ENCODE measurements around the gene CLPX.

The CLPX gene

GRCh38 chr15:65206750-65207149 lies 21.6 kb upstream of the CLPX start:
- TF ChIP-seq CTCF (conservative IDR thresholded peaks at IDR 0.05; ENCODE audit: low read length) = no peak
- no peak overlapping the region for H3K4me3 ChIP-seq (ENCODE audit: low read length)
- no peak for DNase-seq (ENCODE audit: low read depth)

- no peak overlapping the region for H3K4me3 ChIP-seq (ENCODE audit: low read length)
- DNase-seq (ENCODE audit: low read depth) = no peak
- no peak for TF ChIP-seq CTCF (conservative IDR thresholded peaks at IDR 0.05; ENCODE audit: low read length)
These were observed 20.0 kb upstream of the CLPX start for GRCh38 chr15:65204931-65205660.

GRCh38 chr15:65204236-65204930 lies 19.2 kb upstream of the CLPX start:
- no peak overlapping the region for H3K4me3 ChIP-seq (ENCODE audit: low read length)
- no peak for DNase-seq (ENCODE audit: low read depth)
- no peak for TF ChIP-seq CTCF (conservative IDR thresholded peaks at IDR 0.05; ENCODE audit: low read length)

- no peak for TF ChIP-seq CTCF (conservative IDR thresholded peaks at IDR 0.05; ENCODE audit: low read length)
- no peak overlapping the region for H3K4me3 ChIP-seq (ENCODE audit: low read length)
- DNase-seq (ENCODE audit: low read depth) = no peak
These were observed 16.8 kb upstream of the CLPX start for GRCh38 chr15:65201918-65202317.

GRCh38 chr15:65198571-65198970 lies 13.4 kb upstream of the CLPX start:
- TF ChIP-seq CTCF (conservative IDR thresholded peaks at IDR 0.05; ENCODE audit: low read length) = no peak
- no peak overlapping the region for H3K4me3 ChIP-seq (ENCODE audit: low read length)

GRCh38 chr15:65197337-65197645 lies 12.1 kb upstream of the CLPX start:
- TF ChIP-seq CTCF (conservative IDR thresholded peaks at IDR 0.05; ENCODE audit: low read length) = no peak
- no peak overlapping the region for H3K4me3 ChIP-seq (ENCODE audit: low read length)
- DNase-seq (ENCODE audit: low read depth) = no peak

More at GRCh38 chr15:65198571-65198970, 13.4 kb upstream of the CLPX start:
- no peak for DNase-seq (ENCODE audit: low read depth)
